Fibroblast of villous mesenchyme (primary cell): ENCODE results near the gene PRDM7. TPM values are rescaled to one million over a fixed set of nuclear protein-coding genes. Genes with fewer than 3 reads are reported as not detected.
A peak's percentile ranks its signal among the peaks of the same experiment; 100 is the strongest.

ENCODE experiments used
- DNase-seq: peaks from one replicate; pipeline ENCODE4 v3.0.0-alpha.2; 2010; ENCODE audit warnings: low read depth
- H3K4me3 ChIP-seq: 2 replicates; pipeline ENCODE4 v1.5.1; 2011; ENCODE audit warnings: low read depth, mild to moderate bottlenecking, low read length
- CTCF ChIP-seq: IDR thresholded peaks from 2 replicates; pipeline ENCODE4 v1.5.1; 2012; ENCODE audit warnings: low read depth, mild to moderate bottlenecking, low read length; ENCODE audit not compliant: insufficient read depth
- total RNA-seq: library from RNA; depleted of rRNA; stranded (reverse); fragments of >200 nt; gene quantifications from 2 replicates; pipeline ENCODE4 v1.2.3, GENCODE V29; 2012

Gene PRDM7
- total RNA-seq, 1 donor: not detected

- no peak for DNase-seq
Observed at GRCh38 chr16:90028985-90029384, 48.1 kb downstream of the PRDM7 start.

GRCh38 chr16:90027611-90028010 lies 49.5 kb downstream of the PRDM7 start:
- no peak overlapping the region for H3K4me3 ChIP-seq
- no peak for DNase-seq
- no peak for TF ChIP-seq CTCF

More at GRCh38 chr16:90028985-90029384, 48.1 kb downstream of the PRDM7 start:
- no peak for TF ChIP-seq CTCF
- H3K4me3 ChIP-seq: no peak overlapping the region

- DNase-seq: no peak
- no peak for TF ChIP-seq CTCF
- H3K4me3 ChIP-seq: no peak overlapping the region
Observed at GRCh38 chr16:90026135-90026534, 51.0 kb downstream of the PRDM7 start.

- H3K4me3 ChIP-seq: peak overlapping the region; percentile 66
- TF ChIP-seq CTCF: no peak
- DNase-seq: no peak
Observed at GRCh38 chr16:90023078-90023447, 54.1 kb downstream of the PRDM7 start.

- DNase-seq: peak; percentile 87
- peak overlapping the region; percentile 66 for H3K4me3 ChIP-seq
- TF ChIP-seq CTCF: no peak
Observed at GRCh38 chr16:90022209-90023077, 54.7 kb downstream of the PRDM7 start.

GRCh38 chr16:90020838-90021382 lies 56.2 kb downstream of the PRDM7 start:
- no peak for TF ChIP-seq CTCF
- H3K4me3 ChIP-seq: no peak overlapping the region
- DNase-seq: no peak
